WTC11 (cell line): ENCODE data around the gene PFDN5.

Experiments used
- CTCF ChIP-seq: fragments of 200-600 bp; IDR thresholded peaks from 2 replicates; pipeline ENCODE4 v1.8.0; 2022; ENCODE audit warnings: antibody characterized with exemption
- E2F4 ChIP-seq: sonication (generic); formaldehyde crosslinking; IDR thresholded peaks from 2 replicates; pipeline ENCODE4 v1.8.1; 2022; ENCODE audit warnings: low read depth, mild to moderate bottlenecking, moderate library complexity, missing genetic modification reagents, borderline replicate concordance
- ELF4 ChIP-seq: sonication (generic); formaldehyde crosslinking; IDR thresholded peaks from 2 replicates; pipeline ENCODE4 v1.8.1; 2022; ENCODE audit warnings: low read depth, mild to moderate bottlenecking, moderate library complexity, missing genetic modification reagents
- NR3C1 ChIP-seq: sonication (generic); formaldehyde crosslinking; conservative IDR thresholded peaks from 2 replicates; pipeline ENCODE4 v1.8.1; 2023; ENCODE audit warnings: low read depth, mild to moderate bottlenecking, missing genetic modification reagents
- TF ChIP-seq, protein P1 (sequence below): sonication (generic); formaldehyde crosslinking; IDR thresholded peaks from 2 replicates; pipeline ENCODE4 v1.8.0; 2022; ENCODE audit warnings: mild to moderate bottlenecking, missing genetic modification reagents
- TF ChIP-seq, protein P2 (sequence below): sonication (generic); formaldehyde crosslinking; IDR thresholded peaks from 2 replicates; pipeline ENCODE4 v1.8.1; 2023; ENCODE audit warnings: mild to moderate bottlenecking, missing genetic modification reagents, borderline replicate concordance
- TF ChIP-seq, protein P3 (sequence below): sonication (generic); formaldehyde crosslinking; IDR thresholded peaks from 2 replicates; pipeline ENCODE4 v1.8.1; 2022; ENCODE audit warnings: missing genetic modification reagents, borderline replicate concordance
- TF ChIP-seq, protein P4 (sequence below): sonication (generic); formaldehyde crosslinking; IDR thresholded peaks from 2 replicates; pipeline ENCODE4 v1.8.1; 2023; ENCODE audit warnings: mild to moderate bottlenecking, missing genetic modification reagents
- TF ChIP-seq, protein P5 (sequence below): sonication (generic); formaldehyde crosslinking; IDR thresholded peaks from 2 replicates; pipeline ENCODE4 v1.8.0; 2022; ENCODE audit warnings: mild to moderate bottlenecking, missing genetic modification reagents

DNA sequence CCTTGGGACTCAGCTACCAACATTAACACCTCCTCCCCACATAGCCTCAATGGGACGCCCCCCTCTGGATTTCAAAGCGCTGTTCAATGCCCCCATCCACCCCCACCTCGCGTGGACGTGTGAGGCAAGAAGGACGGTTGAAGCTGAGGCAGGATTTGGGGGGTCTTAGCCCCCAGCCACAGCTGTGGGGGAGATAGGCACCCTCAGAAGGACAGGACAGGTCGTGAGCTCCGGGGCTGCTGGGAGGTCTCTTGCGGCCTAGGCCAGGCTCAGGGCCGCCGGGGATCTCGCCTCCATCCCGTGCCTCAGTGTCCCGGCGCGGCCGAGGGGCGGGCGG lies 49.1 kb downstream of the PFDN5 start:
- no peak for TF ChIP-seq ELF4
- TF ChIP-seq, protein P1, sequence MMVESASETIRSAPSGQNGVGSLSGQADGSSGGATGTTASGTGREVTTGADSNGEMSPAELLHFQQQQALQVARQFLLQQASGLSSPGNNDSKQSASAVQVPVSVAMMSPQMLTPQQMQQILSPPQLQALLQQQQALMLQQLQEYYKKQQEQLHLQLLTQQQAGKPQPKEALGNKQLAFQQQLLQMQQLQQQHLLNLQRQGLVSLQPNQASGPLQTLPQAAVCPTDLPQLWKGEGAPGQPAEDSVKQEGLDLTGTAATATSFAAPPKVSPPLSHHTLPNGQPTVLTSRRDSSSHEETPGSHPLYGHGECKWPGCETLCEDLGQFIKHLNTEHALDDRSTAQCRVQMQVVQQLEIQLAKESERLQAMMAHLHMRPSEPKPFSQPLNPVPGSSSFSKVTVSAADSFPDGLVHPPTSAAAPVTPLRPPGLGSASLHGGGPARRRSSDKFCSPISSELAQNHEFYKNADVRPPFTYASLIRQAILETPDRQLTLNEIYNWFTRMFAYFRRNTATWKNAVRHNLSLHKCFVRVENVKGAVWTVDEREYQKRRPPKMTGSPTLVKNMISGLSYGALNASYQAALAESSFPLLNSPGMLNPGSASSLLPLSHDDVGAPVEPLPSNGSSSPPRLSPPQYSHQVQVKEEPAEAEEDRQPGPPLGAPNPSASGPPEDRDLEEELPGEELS (CRISPR knock-in tag) = no peak
- no peak for TF ChIP-seq CTCF
- TF ChIP-seq E2F4 (CRISPR knock-in tag) = no peak
- TF ChIP-seq, protein P2, sequence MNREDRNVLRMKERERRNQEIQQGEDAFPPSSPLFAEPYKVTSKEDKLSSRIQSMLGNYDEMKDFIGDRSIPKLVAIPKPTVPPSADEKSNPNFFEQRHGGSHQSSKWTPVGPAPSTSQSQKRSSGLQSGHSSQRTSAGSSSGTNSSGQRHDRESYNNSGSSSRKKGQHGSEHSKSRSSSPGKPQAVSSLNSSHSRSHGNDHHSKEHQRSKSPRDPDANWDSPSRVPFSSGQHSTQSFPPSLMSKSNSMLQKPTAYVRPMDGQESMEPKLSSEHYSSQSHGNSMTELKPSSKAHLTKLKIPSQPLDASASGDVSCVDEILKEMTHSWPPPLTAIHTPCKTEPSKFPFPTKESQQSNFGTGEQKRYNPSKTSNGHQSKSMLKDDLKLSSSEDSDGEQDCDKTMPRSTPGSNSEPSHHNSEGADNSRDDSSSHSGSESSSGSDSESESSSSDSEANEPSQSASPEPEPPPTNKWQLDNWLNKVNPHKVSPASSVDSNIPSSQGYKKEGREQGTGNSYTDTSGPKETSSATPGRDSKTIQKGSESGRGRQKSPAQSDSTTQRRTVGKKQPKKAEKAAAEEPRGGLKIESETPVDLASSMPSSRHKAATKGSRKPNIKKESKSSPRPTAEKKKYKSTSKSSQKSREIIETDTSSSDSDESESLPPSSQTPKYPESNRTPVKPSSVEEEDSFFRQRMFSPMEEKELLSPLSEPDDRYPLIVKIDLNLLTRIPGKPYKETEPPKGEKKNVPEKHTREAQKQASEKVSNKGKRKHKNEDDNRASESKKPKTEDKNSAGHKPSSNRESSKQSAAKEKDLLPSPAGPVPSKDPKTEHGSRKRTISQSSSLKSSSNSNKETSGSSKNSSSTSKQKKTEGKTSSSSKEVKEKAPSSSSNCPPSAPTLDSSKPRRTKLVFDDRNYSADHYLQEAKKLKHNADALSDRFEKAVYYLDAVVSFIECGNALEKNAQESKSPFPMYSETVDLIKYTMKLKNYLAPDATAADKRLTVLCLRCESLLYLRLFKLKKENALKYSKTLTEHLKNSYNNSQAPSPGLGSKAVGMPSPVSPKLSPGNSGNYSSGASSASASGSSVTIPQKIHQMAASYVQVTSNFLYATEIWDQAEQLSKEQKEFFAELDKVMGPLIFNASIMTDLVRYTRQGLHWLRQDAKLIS = no peak
- TF ChIP-seq, protein P3, sequence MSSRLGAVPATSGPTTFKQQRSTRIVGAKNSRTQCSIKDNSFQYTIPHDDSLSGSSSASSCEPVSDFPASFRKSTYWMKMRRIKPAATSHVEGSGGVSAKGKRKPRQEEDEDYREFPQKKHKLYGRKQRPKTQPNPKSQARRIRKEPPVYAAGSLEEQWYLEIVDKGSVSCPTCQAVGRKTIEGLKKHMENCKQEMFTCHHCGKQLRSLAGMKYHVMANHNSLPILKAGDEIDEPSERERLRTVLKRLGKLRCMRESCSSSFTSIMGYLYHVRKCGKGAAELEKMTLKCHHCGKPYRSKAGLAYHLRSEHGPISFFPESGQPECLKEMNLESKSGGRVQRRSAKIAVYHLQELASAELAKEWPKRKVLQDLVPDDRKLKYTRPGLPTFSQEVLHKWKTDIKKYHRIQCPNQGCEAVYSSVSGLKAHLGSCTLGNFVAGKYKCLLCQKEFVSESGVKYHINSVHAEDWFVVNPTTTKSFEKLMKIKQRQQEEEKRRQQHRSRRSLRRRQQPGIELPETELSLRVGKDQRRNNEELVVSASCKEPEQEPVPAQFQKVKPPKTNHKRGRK (CRISPR knock-in tag) = no peak
- TF ChIP-seq, protein P4, sequence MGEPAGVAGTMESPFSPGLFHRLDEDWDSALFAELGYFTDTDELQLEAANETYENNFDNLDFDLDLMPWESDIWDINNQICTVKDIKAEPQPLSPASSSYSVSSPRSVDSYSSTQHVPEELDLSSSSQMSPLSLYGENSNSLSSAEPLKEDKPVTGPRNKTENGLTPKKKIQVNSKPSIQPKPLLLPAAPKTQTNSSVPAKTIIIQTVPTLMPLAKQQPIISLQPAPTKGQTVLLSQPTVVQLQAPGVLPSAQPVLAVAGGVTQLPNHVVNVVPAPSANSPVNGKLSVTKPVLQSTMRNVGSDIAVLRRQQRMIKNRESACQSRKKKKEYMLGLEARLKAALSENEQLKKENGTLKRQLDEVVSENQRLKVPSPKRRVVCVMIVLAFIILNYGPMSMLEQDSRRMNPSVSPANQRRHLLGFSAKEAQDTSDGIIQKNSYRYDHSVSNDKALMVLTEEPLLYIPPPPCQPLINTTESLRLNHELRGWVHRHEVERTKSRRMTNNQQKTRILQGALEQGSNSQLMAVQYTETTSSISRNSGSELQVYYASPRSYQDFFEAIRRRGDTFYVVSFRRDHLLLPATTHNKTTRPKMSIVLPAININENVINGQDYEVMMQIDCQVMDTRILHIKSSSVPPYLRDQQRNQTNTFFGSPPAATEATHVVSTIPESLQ (CRISPR knock-in tag) = no peak
- TF ChIP-seq, protein P5, sequence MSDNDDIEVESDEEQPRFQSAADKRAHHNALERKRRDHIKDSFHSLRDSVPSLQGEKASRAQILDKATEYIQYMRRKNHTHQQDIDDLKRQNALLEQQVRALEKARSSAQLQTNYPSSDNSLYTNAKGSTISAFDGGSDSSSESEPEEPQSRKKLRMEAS = no peak
- TF ChIP-seq NR3C1 = no peak
